Heart right ventricle (tissue), 16 donors: ENCODE results near the gene KMT2E. TPM values are rescaled to one million over a fixed set of nuclear protein-coding genes. Genes with fewer than 3 reads are reported as not detected.

Experiments
- ATAC-seq, 8 donors: fragments of 200-7000 bp; cut with Tn5 transposase; one replicate each; pipeline ENCODE4 v1.9.1; 2020; ENCODE audit warnings: mild to moderate bottlenecking in 8 of 8, moderate library complexity in 8 of 8, moderate number of reproducible peaks in 1 of 8
- DNase-seq, 2 donors: peaks; one replicate each; pipeline ENCODE4 v3.0.0-alpha.2; 2020
- H3K27ac ChIP-seq, 10 donors: fragments of 200-600 bp; sonication (generic) in 2 of 10; one replicate each; pipeline versions ENCODE4 v1.5.0 to v1.8.0; 2020 to 2022; ENCODE audit warnings: mild to moderate bottlenecking in 3 of 10
- H3K27me3 ChIP-seq, 7 donors: fragments of 200-600 bp; one replicate each; pipeline ENCODE4 v1.8.0; 2021 to 2022; ENCODE audit warnings: mild to moderate bottlenecking in 2 of 7
- H3K36me3 ChIP-seq, 9 donors: fragments of 200-600 bp; sonication (generic) in 1 of 9; one replicate each; pipeline versions ENCODE4 v1.5.0 to v1.8.0; 2020 to 2022; ENCODE audit warnings: mild to moderate bottlenecking in 2 of 9
- H3K4me1 ChIP-seq, 9 donors: fragments of 200-600 bp; sonication (generic) in 1 of 9; one replicate each; pipeline versions ENCODE4 v1.5.0 to v1.8.0; 2020 to 2022; ENCODE audit warnings: mild to moderate bottlenecking in 4 of 9
- H3K4me3 ChIP-seq, 10 donors: fragments of 200-600 bp; sonication (generic) in 2 of 10; one replicate each; pipeline versions ENCODE4 v1.5.0 to v1.8.0; 2020 to 2022; ENCODE audit warnings: mild to moderate bottlenecking in 7 of 10, moderate library complexity in 2 of 10
- H3K9me3 ChIP-seq, 11 donors: fragments of 200-600 bp in 10 of 11; sonication (generic) in 2 of 11; one replicate each; pipeline versions ENCODE4 v1.5.0 to v1.8.0; 2013 to 2022; ENCODE audit warnings: mild to moderate bottlenecking in 2 of 11, control low read depth in 1 of 11, moderate library complexity in 1 of 11
- WGBS, 2 donors: extraction: QIAGEN DNeasy Blood & Tissue Kit; methylation state at CpG; one replicate each; pipeline ENCODE4 v1.1.7; 2013; ENCODE audit warnings: inconsistent platforms in 1 of 2; 5-methylcytosine and 5-hydroxymethylcytosine counted together
- intact Hi-C, 10 donors: fragments of 100-400 bp; cut with DNase I; formaldehyde crosslinking; loops; one replicate each; pipeline versions ENCODE4 v1.11.1 to v1.14.2; 2022
- polyA plus RNA-seq, 2 donors: library from polyadenylated mRNA; stranded (reverse); fragments of 200-250 nt; gene quantifications; one replicate each; pipeline ENCODE4 v1.2.3, GENCODE V29; 2013
- total RNA-seq, 10 donors: library from RNA; stranded (reverse); fragmentation: NEBNext Ultra II Directional in 3 of 10; extraction: Animal tissue kit (Norgen Biotek cat#: 25700) in 3 of 10; gene quantifications; one replicate each; pipeline versions ENCODE4 v1.2.1 to v1.2.4, GENCODE V29; 2021 to 2023
- TF ChIP-seq, protein P1 (sequence below), 9 donors: fragments of 200-600 bp; sonication (generic) in 2 of 9; IDR thresholded peaks; one replicate each; pipeline versions ENCODE4 v1.5.0 to v1.8.0; 2021 to 2022; ENCODE audit warnings: antibody characterized with exemption in 9 of 9, mild to moderate bottlenecking in 5 of 9, moderate library complexity in 1 of 9
- donor health status: Arrhythmogenic right ventricular cardiomyopathy.
- donor health status: ischemic (EF 13 %, LVEDD 7.1; RV severe dilation, severe dysfunction).
- donor health status: healthy with polysubstance abuse.
- donor health status: DM: no; HTN: yes; CAD: no.
- donor health status: DM: no; HTN: no; CAD: no.
- donor health status: ischemic (EF 25% LVEDD 6.9; RV normal size, moderate dysfunction).
- donor health status: ischemic (EF 25% LVEDD 5.7; RV mildly dilated, moderate dysfunction).
- donor health status: healthy.
- donor health status: DM: yes; HTN: yes; CAD: no.
- donor health status: Ischemic cardiomyopathy.
- donor health status: ischemic (EF 35%, LVEDD 5.7; RV mildly dilated, moderate dysfunction).
- donor health status: nonischemic (EF 11% LVEDD 7.7; RV severe dilation, severe dysfunction).
- donor health status: DM: yes; HTN: yes; CAD: no.
- donor health status: PGD.
- donor health status: ischemic (EF 29% LVEDD 5.4; RV normal size, mild dysfunction).
- donor health status: nonischemic (EF 23%, LVEDD 6.1; RV moderate dilation, normal function).

KMT2E gene
- total and polyA plus RNA-seq, 12 donors, result 9.4 to 53.3 (median 46.2) TPM

DNA sequence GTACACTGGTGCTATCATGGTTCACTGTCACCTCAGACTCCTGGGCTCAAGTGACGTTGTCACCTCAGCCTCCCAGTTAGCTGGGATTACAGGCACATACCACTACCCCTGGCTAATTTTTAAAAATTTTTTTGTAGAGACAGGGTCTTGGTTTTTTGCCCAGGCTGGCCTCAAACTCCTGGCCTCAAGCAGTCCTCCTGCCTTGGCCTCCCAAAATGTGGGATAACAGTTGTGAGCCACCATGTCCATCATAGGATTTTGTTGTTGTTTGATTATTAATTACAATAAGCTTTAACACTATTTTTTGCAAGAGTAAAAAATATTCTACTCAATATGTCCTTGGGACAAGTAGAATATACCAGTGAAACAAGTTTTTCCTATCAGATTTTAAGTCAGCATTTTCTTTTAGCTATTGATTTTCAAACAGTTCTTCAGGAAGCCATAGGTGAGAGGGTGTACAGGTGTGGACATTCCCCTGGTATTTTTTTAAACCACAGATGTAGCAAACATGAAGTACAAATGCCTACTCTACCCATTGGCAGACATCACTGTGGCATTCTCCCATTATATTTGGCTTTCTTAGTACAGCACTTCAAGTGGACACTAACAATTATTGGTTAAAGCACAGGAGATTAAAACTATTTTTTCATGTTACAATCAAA, 18.7 kb downstream of the KMT2E start:
- Histone ChIP-seq H3K9me3 (no peaks in the 10 kb centered on the region), H3K27ac (no peak overlapping the region), H3K4me1 (peaks cover 0 to 87% (median 78%) of the 10 kb centered on the region in 9 donors), H3K36me3 (peaks cover 0 to 4% (median 0%) of the 10 kb centered on the region in 9 donors), H3K4me3 (no peak overlapping the region), H3K27me3 (no peaks in the 10 kb centered on the region)
- TF ChIP-seq, protein P1, sequence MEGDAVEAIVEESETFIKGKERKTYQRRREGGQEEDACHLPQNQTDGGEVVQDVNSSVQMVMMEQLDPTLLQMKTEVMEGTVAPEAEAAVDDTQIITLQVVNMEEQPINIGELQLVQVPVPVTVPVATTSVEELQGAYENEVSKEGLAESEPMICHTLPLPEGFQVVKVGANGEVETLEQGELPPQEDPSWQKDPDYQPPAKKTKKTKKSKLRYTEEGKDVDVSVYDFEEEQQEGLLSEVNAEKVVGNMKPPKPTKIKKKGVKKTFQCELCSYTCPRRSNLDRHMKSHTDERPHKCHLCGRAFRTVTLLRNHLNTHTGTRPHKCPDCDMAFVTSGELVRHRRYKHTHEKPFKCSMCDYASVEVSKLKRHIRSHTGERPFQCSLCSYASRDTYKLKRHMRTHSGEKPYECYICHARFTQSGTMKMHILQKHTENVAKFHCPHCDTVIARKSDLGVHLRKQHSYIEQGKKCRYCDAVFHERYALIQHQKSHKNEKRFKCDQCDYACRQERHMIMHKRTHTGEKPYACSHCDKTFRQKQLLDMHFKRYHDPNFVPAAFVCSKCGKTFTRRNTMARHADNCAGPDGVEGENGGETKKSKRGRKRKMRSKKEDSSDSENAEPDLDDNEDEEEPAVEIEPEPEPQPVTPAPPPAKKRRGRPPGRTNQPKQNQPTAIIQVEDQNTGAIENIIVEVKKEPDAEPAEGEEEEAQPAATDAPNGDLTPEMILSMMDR (IDR thresholded peaks at IDR 0.05), result no peak
- 91 to 96% methylated on average over 1 of the region's 1 CpG for WGBS, 2 donors
- no peak for ATAC-seq
- no peak for DNase-seq
- intact Hi-C loops, result no loop called here

DNA sequence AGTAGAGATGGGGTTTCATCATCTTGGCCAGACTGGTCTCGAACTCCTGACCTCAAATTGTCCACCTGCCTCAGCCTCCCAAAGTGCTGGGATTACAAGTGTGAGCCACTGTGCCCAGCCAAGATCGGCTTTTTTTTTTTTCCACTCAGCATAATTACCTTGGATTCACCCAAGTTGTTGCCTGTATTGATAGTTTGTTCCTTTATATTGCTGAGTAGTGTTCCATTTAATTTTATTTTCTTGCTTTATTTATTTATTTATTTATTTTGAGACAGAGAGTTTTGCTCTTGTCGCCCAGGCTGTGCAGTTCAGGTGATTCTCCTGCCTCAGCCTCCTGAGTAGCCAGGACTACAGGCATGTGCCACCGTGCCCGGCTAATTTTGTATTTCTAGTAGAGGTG, 21.3 kb downstream of the KMT2E start:
- peaks cover 0 to 12% (median 0%) of the 10 kb centered on the region in 9 donors for H3K36me3 ChIP-seq
- no peak overlapping the region for H3K4me3 ChIP-seq
- WGBS, 2 donors, result 86 to 87% methylated on average over 5 of the region's 5 CpGs
- H3K27ac ChIP-seq, result peak overlapping the region in 2 of 10 donors; percentile 12 to 36
- no peak for DNase-seq
- intact Hi-C loops, result no loop called here
- TF ChIP-seq, protein P1 (IDR thresholded peaks at IDR 0.05), result no peak
- no peak for ATAC-seq
- H3K27me3 ChIP-seq, result no peaks in the 10 kb centered on the region
- no peaks in the 10 kb centered on the region for H3K9me3 ChIP-seq
- peaks cover 0 to 85% (median 77%) of the 10 kb centered on the region in 9 donors for H3K4me1 ChIP-seq

DNA sequence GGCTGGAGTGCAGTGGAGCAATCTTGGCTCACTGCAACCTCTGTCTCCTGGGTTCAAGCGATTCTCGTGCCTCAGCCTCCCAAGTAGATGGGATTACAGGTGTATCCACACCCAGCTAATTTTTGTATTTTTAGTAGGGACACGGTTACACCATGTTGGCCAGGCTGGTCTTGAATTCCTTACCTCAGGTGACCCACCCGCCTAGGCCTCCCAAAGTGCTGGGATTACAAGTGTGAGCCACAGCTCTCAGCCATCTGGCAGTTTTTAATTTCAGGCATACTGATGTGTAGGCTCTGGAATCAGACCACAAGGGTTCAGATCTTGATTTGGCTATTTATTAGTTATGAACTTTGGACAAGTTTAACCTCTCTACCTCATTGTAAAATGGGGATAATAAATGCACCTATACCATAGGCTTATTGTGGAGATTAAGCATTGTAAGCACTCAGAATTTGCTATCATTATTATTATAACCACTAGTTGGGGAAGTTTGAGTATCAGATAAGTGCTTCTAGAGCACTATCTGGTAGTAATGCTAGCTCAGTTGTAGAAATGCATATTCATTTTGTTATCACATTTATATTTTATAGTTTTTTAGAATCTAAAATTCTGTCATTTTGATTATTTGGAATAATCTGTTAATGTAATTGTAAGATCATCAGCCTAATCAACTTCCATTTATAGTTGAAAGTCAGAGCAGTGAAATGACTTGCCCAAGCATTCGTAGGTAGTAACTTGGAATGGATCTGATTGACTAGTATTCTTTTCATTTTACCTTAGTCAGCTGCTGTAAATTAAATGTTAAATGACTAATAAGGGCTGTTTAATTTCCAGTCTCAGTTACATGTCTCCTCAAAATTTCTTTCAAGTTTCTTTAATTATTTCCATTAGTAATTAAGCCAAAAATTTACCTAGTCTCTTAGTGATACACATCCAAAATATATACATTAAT, 22.5 kb downstream of the KMT2E start:
- Histone ChIP-seq H3K4me3 (no peak overlapping the region), H3K36me3 (peaks cover 0 to 24% (median 4%) of the 10 kb centered on the region in 9 donors), H3K27me3 (no peaks in the 10 kb centered on the region), H3K27ac (peak overlapping the region in 2 of 10 donors; percentile 1 to 36), H3K9me3 (no peaks in the 10 kb centered on the region), H3K4me1 (peaks cover 0 to 85% (median 77%) of the 10 kb centered on the region in 9 donors)
- TF ChIP-seq, protein P1 (IDR thresholded peaks at IDR 0.05), result no peak
- WGBS, 2 donors, result 40 to 44% methylated on average over 5 of the region's 5 CpGs
- ATAC-seq (peak in 4 of 8 donors; percentile 8 to 35 (median 20)), DNase-seq (no peak)
- intact Hi-C loops, result no loop called here

DNA sequence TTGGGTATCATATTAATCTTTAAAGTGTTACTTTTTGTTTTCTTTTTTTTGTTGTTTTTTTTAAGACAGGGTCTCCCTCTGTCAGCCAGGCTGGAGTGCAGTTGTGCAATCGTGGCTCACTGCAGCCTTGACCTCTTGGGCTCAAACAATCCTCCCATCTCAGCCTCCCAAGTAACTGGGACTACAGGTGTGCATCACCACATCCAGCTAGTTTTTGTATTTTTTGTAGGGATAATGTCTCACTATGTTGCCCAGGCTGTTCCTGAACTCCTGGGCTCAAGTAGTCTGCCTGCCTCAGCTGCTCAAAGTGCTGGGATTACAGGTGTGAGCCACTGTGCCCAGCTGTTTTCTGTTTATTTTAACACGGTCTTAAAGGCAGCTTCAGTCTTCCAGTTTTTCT, 23.3 kb downstream of the KMT2E start:
- Histone ChIP-seq H3K9me3 (no peaks in the 10 kb centered on the region), H3K27me3 (no peaks in the 10 kb centered on the region), H3K36me3 (peaks cover 0 to 32% (median 4%) of the 10 kb centered on the region in 9 donors), H3K27ac (peak overlapping the region in 2 of 10 donors; percentile 2 to 61), H3K4me3 (no peak overlapping the region), H3K4me1 (peaks cover 0 to 85% (median 75%) of the 10 kb centered on the region in 9 donors)
- TF ChIP-seq, protein P1 (IDR thresholded peaks at IDR 0.05), result no peak
- ATAC-seq, result no peak
- WGBS, 2 donors, result 56 to 61% methylated on average over 2 of the region's 2 CpGs
- intact Hi-C loops, result no loop called here
- DNase-seq, result no peak
